Stimulated activated memory B cell treated with anti-CD40 and anti-IgM and Interleukin-4, amounts not matched to agents 10 μg/mL and 1 μg/mL and 100 μg/mL, for 72 hours (primary cell): ENCODE measurements around the gene ADI1.
A peak's percentile ranks its signal among the peaks of the same experiment; 100 is the strongest.

Source experiments
- ATAC-seq: fragments of 150-1000 bp; cut with Tn5 transposase; 2 replicates; pipeline ENCODE4 v1.10.0; 2021
- H3K27ac Mint-ChIP-seq: one replicate; pipeline ENCODE4 v1.8.0; 2022; ENCODE audit warnings: mild to moderate bottlenecking, mixed read lengths
- H3K27me3 Mint-ChIP-seq: one replicate; pipeline ENCODE4 v1.8.0; 2022; ENCODE audit warnings: mixed read lengths
- H3K36me3 Mint-ChIP-seq: one replicate; pipeline ENCODE4 v1.8.0; 2022; ENCODE audit warnings: mixed read lengths
- H3K4me1 Mint-ChIP-seq: one replicate; pipeline ENCODE4 v1.8.0; 2022; ENCODE audit warnings: mixed read lengths
- H3K4me3 Mint-ChIP-seq: one replicate; pipeline ENCODE4 v1.8.0; 2022; ENCODE audit warnings: mild to moderate bottlenecking, moderate library complexity, mixed read lengths
- H3K9me3 Mint-ChIP-seq: one replicate; pipeline ENCODE4 v1.8.0; 2022; ENCODE audit warnings: mixed read lengths

Gene ADI1

GRCh38 chr2:3481736-3482362 is 37.5 kb downstream of the ADI1 start:
- Mint-ChIP-seq H3K4me3 (no peak overlapping the region), H3K27me3 (no peaks in the 10 kb centered on the region), H3K4me1 (peaks cover 13% of the 10 kb centered on the region), H3K36me3 (peaks cover 47% of the 10 kb centered on the region), H3K27ac (no peak overlapping the region), H3K9me3 (no peaks in the 10 kb centered on the region)
- no peak for ATAC-seq

- Mint-ChIP-seq H3K27ac (peak overlapping the region; percentile 68), H3K36me3 (peaks cover 42% of the 10 kb centered on the region), H3K9me3 (no peaks in the 10 kb centered on the region), H3K4me1 (peaks cover 13% of the 10 kb centered on the region), H3K27me3 (no peaks in the 10 kb centered on the region), H3K4me3 (no peak overlapping the region)
- ATAC-seq = no peak
Measured at GRCh38 chr2:3481011-3481400, 38.3 kb downstream of the ADI1 start.

GRCh38 chr2:3480352-3481010 is 38.9 kb downstream of the ADI1 start:
- no peaks in the 10 kb centered on the region for H3K27me3 Mint-ChIP-seq
- H3K4me3 Mint-ChIP-seq = no peak overlapping the region
- no peaks in the 10 kb centered on the region for H3K9me3 Mint-ChIP-seq
- peaks cover 13% of the 10 kb centered on the region for H3K4me1 Mint-ChIP-seq
- peaks cover 42% of the 10 kb centered on the region for H3K36me3 Mint-ChIP-seq
- peak overlapping the region; percentile 68 for H3K27ac Mint-ChIP-seq
- no peak for ATAC-seq

GRCh38 chr2:3479430-3480320 is 39.7 kb downstream of the ADI1 start:
- Mint-ChIP-seq H3K4me3 (no peak overlapping the region), H3K9me3 (no peaks in the 10 kb centered on the region), H3K27ac (peak overlapping the region; percentile 68), H3K36me3 (peaks cover 41% of the 10 kb centered on the region), H3K27me3 (no peaks in the 10 kb centered on the region), H3K4me1 (peaks cover 13% of the 10 kb centered on the region)
- ATAC-seq = no peak

- Mint-ChIP-seq H3K9me3 (no peaks in the 10 kb centered on the region), H3K4me3 (no peak overlapping the region), H3K27ac (peak overlapping the region; percentile 11), H3K27me3 (no peaks in the 10 kb centered on the region), H3K4me1 (peaks cover 13% of the 10 kb centered on the region), H3K36me3 (peaks cover 43% of the 10 kb centered on the region)
- ATAC-seq = no peak
Measured at GRCh38 chr2:3478846-3479385, 40.4 kb downstream of the ADI1 start.

GRCh38 chr2:3476985-3477327 is 42.4 kb downstream of the ADI1 start:
- H3K27me3 Mint-ChIP-seq = no peaks in the 10 kb centered on the region
- peaks cover 55% of the 10 kb centered on the region for H3K36me3 Mint-ChIP-seq
- no peak overlapping the region for H3K4me3 Mint-ChIP-seq
- no peak for ATAC-seq
- H3K4me1 Mint-ChIP-seq = peaks cover 13% of the 10 kb centered on the region
- H3K9me3 Mint-ChIP-seq = no peaks in the 10 kb centered on the region
- no peak overlapping the region for H3K27ac Mint-ChIP-seq

GRCh38 chr2:3476321-3476984 is 42.9 kb downstream of the ADI1 start:
- peaks cover 13% of the 10 kb centered on the region for H3K4me1 Mint-ChIP-seq
- ATAC-seq = no peak
- H3K36me3 Mint-ChIP-seq = peaks cover 60% of the 10 kb centered on the region
- no peaks in the 10 kb centered on the region for H3K9me3 Mint-ChIP-seq
- no peak overlapping the region for H3K4me3 Mint-ChIP-seq
- no peak overlapping the region for H3K27ac Mint-ChIP-seq
- no peaks in the 10 kb centered on the region for H3K27me3 Mint-ChIP-seq

GRCh38 chr2:3475771-3476170 is 43.6 kb downstream of the ADI1 start:
- Mint-ChIP-seq H3K4me3 (no peak overlapping the region), H3K9me3 (no peaks in the 10 kb centered on the region), H3K4me1 (peaks cover 13% of the 10 kb centered on the region), H3K27ac (no peak overlapping the region), H3K27me3 (no peaks in the 10 kb centered on the region), H3K36me3 (peaks cover 61% of the 10 kb centered on the region)
- ATAC-seq = no peak

- no peak overlapping the region for H3K4me3 Mint-ChIP-seq
- no peaks in the 10 kb centered on the region for H3K27me3 Mint-ChIP-seq
- no peaks in the 10 kb centered on the region for H3K9me3 Mint-ChIP-seq
- no peak for ATAC-seq
- H3K27ac Mint-ChIP-seq = no peak overlapping the region
- peaks cover 60% of the 10 kb centered on the region for H3K36me3 Mint-ChIP-seq
- H3K4me1 Mint-ChIP-seq = no peaks in the 10 kb centered on the region
Measured at GRCh38 chr2:3472966-3473365, 46.4 kb downstream of the ADI1 start.

- H3K27ac Mint-ChIP-seq = no peak overlapping the region
Measured at GRCh38 chr2:3472296-3472695, 47.0 kb downstream of the ADI1 start.

GRCh38 chr2:3470856-3471737 is 48.2 kb downstream of the ADI1 start:
- H3K27me3 Mint-ChIP-seq = no peaks in the 10 kb centered on the region
- no peak overlapping the region for H3K4me3 Mint-ChIP-seq
- H3K9me3 Mint-ChIP-seq = no peaks in the 10 kb centered on the region
- H3K36me3 Mint-ChIP-seq = peaks cover 67% of the 10 kb centered on the region
- ATAC-seq = no peak
- H3K27ac Mint-ChIP-seq = no peak overlapping the region
- no peaks in the 10 kb centered on the region for H3K4me1 Mint-ChIP-seq

More at GRCh38 chr2:3472296-3472695, 47.0 kb downstream of the ADI1 start:
- H3K27me3 Mint-ChIP-seq = no peaks in the 10 kb centered on the region
- H3K4me1 Mint-ChIP-seq = no peaks in the 10 kb centered on the region
- H3K4me3 Mint-ChIP-seq = no peak overlapping the region
- no peak for ATAC-seq
- H3K36me3 Mint-ChIP-seq = peaks cover 64% of the 10 kb centered on the region
- no peaks in the 10 kb centered on the region for H3K9me3 Mint-ChIP-seq

GRCh38 chr2:3470166-3470651 is 49.1 kb downstream of the ADI1 start:
- ATAC-seq = no peak
- peaks cover 65% of the 10 kb centered on the region for H3K36me3 Mint-ChIP-seq
- H3K27ac Mint-ChIP-seq = no peak overlapping the region

GRCh38 chr2:3469486-3469885 is 49.8 kb downstream of the ADI1 start:
- H3K9me3 Mint-ChIP-seq = no peaks in the 10 kb centered on the region
- no peak overlapping the region for H3K4me3 Mint-ChIP-seq
- no peaks in the 10 kb centered on the region for H3K4me1 Mint-ChIP-seq
- no peak for ATAC-seq
- H3K36me3 Mint-ChIP-seq = peaks cover 66% of the 10 kb centered on the region
- H3K27me3 Mint-ChIP-seq = no peaks in the 10 kb centered on the region
- no peak overlapping the region for H3K27ac Mint-ChIP-seq

More at GRCh38 chr2:3470166-3470651, 49.1 kb downstream of the ADI1 start:
- no peaks in the 10 kb centered on the region for H3K27me3 Mint-ChIP-seq
- no peaks in the 10 kb centered on the region for H3K9me3 Mint-ChIP-seq
- H3K4me3 Mint-ChIP-seq = no peak overlapping the region
- no peaks in the 10 kb centered on the region for H3K4me1 Mint-ChIP-seq

GRCh38 chr2:3468296-3468988 is 50.9 kb downstream of the ADI1 start:
- Mint-ChIP-seq H3K4me3 (no peak overlapping the region), H3K9me3 (no peaks in the 10 kb centered on the region), H3K27me3 (no peaks in the 10 kb centered on the region), H3K27ac (no peak overlapping the region), H3K4me1 (no peaks in the 10 kb centered on the region), H3K36me3 (peaks cover 74% of the 10 kb centered on the region)
- no peak for ATAC-seq
